OCI-LY7 (cell line): ENCODE results near the gene CDC42BPA.

ENCODE experiments used
- EZH2phosphoT487 ChIP-seq: fragments of 200-600 bp; sonication (generic); IDR thresholded peaks from 2 replicates; pipeline ENCODE4 v1.6.1; 2018; ENCODE audit warnings: low read depth, borderline replicate concordance, mild to moderate bottlenecking, mixed run types, antibody characterized with exemption, low read length, moderate library complexity, mixed read lengths
- TF ChIP-seq, protein P1 (sequence below): fragments of 200-600 bp; sonication (generic); conservative IDR thresholded peaks from 2 replicates; pipeline ENCODE4 v1.5.1; 2014; ENCODE audit warnings: mild to moderate bottlenecking, antibody characterized with exemption, low read length, moderate library complexity, mixed read lengths

DNA sequence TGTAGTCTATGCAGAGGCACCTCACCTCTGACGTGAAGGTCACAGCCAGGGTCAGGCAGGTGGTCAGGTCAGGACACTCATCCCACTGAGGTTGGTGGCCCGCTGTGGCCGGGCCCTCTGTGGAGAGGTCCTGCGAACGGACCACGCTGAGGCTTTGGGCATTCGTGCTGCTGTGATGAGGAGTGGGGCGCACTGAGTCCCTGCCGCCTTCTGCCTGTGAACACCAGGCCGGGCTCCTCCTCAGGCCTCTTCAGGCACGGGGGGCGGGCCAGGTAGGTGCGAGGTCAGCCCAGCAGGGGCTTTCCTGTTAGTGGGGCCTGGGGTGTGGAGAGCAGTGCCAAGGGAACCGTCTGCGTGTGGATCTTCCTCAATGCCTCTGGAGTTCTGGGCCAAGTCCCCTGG, 339.2 kb downstream of the CDC42BPA start:
- TF ChIP-seq, protein P1, sequence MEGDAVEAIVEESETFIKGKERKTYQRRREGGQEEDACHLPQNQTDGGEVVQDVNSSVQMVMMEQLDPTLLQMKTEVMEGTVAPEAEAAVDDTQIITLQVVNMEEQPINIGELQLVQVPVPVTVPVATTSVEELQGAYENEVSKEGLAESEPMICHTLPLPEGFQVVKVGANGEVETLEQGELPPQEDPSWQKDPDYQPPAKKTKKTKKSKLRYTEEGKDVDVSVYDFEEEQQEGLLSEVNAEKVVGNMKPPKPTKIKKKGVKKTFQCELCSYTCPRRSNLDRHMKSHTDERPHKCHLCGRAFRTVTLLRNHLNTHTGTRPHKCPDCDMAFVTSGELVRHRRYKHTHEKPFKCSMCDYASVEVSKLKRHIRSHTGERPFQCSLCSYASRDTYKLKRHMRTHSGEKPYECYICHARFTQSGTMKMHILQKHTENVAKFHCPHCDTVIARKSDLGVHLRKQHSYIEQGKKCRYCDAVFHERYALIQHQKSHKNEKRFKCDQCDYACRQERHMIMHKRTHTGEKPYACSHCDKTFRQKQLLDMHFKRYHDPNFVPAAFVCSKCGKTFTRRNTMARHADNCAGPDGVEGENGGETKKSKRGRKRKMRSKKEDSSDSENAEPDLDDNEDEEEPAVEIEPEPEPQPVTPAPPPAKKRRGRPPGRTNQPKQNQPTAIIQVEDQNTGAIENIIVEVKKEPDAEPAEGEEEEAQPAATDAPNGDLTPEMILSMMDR = no peak
- TF ChIP-seq EZH2phosphoT487 = no peak
